Stimulated activated CD4-positive, alpha-beta T cell treated with anti-CD3 and anti-CD28 coated beads, Interleukin-15, amount 100 ng/mL, for 48 hours (primary cell): ENCODE data around the gene RNU4-1.

Experiments
- DNase-seq, 2 donors: peaks; one replicate each; pipeline ENCODE4 v3.0.0-alpha.2; 2020; ENCODE audit warnings: low read depth in 2 of 2

The RNU4-1 gene

DNA sequence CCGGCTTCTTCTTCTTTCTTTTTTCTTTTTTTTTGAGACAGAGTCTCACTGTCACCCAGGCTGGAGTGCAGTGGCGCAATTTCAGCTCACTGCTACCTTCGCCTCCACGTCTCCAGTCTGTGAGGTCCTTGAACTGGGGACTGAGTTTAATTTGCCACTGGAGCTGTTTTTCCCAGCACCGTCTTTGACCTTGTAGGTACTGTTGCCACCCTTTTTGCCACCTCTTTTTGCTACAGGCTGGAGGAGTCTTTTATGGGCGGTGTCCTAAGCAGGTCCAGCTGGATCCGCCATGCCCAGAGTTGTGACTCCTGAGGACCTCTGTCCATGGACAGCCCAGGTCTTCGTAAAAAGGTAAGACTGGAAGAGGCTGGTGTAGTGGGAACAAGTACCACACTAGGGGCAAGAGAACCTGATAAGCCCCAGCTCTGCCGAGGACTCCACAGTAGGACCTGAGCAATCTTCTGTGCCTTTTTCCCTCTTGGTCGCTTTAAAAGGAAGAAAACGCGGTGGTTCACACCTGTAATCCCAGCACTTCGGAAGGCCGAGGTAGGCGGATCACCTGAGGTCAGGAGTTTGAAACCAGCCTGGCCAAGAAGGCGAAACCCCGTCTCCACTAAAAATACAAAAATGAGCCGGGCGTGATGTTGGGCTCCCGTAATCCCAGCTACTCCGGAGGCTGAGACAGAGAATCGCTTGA lies 2.3 kb downstream of the RNU4-1 start:
- peak in 1 of 2 donors; percentile 36 for DNase-seq

GRCh38 chr12:120287491-120287890 lies 5.5 kb downstream of the RNU4-1 start:
- no peak for DNase-seq

- DNase-seq = no peak
These were observed 6.1 kb downstream of the RNU4-1 start for GRCh38 chr12:120286768-120287490.

- no peak for DNase-seq
These were observed 8.7 kb downstream of the RNU4-1 start for GRCh38 chr12:120284381-120284780.

DNA sequence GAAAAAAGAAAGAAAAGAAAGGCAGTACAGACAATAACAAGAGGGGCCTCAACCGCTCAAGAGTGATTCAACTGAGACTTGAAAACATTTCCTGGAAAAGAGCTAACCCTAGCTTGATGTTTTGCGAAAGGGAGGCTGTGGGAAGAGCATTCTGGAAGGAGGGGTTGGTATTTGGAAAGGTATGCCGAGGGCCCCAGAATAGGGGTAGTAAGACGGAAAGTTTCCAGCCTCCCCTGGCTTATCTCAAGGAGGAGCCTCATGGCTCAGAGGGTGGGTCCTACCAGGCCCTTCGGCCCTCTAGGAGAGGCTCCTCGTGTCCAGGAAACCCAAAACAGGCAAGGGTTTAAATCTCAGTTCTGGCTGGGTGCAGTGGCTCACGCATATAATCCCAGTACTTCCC lies 9.7 kb downstream of the RNU4-1 start:
- DNase-seq = no peak

DNA sequence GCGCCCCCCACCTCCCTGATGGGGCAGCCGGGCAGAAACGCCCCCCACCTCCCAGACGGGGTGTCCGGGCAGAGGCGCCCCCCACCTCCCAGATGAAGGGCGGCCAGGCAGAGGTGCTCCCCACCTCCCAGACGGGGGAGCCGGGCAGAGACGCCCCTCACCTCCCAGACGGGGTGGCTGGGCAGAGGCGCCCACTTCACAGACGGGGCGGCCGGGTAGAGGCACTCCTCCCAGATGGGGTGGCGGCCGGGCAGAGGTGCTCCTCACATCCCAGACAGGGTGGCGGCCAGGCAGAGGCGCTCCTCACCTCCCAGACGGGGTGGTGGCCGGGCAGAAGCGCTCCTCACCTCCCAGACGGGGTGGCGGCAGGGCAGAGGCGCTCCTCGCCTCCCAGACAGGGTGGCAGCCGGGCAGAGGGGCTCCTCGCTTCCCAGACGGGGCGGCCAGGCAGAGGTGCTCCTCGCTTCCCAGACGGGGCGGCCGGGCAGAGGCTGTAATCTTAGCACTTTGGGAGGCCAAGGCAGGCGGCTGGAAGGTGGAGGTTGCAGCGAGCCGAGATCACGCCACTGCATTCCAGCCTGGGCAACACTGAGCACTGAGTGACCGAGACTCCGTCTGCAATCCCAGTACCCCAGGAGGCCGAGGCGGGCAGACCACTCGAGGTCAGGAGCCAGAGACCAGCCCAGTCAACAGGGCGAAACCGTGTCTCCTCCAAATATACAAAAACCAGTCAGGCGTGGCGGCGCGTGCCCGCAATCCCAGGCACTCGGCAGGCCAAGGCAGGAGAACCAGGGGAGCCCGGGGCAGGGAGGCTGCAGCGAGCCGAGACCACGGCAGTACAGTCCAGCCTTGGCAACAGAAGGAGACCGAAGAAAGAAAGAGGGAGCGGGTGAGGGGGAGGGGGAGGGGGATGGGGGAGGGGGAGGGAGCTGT lies 14.6 kb downstream of the RNU4-1 start:
- DNase-seq = no peak

- no peak for DNase-seq
These were observed 16.3 kb downstream of the RNU4-1 start for GRCh38 chr12:120276734-120277133.

DNA sequence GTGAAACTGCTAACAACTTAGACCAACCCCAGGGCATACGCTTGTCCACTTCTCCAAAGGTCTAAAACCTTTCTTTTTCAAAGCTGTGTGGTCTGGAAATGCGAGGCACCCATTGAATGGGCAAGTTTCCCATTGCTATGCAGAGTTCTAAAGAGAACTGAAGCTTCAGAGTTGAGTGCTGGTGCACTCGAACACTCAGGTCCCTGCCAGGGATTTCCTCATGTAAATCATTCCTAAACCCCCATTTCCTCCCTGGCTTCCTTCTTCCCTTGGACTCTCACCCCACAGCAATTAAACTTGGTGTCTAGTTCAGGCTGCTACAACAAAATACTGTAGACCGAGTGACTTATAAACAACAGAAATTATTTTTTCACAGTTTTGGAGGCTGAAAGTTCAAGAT lies 25.3 kb downstream of the RNU4-1 start:
- no peak for DNase-seq

GRCh38 chr12:120266180-120266870 lies 26.7 kb downstream of the RNU4-1 start:
- no peak for DNase-seq

DNA sequence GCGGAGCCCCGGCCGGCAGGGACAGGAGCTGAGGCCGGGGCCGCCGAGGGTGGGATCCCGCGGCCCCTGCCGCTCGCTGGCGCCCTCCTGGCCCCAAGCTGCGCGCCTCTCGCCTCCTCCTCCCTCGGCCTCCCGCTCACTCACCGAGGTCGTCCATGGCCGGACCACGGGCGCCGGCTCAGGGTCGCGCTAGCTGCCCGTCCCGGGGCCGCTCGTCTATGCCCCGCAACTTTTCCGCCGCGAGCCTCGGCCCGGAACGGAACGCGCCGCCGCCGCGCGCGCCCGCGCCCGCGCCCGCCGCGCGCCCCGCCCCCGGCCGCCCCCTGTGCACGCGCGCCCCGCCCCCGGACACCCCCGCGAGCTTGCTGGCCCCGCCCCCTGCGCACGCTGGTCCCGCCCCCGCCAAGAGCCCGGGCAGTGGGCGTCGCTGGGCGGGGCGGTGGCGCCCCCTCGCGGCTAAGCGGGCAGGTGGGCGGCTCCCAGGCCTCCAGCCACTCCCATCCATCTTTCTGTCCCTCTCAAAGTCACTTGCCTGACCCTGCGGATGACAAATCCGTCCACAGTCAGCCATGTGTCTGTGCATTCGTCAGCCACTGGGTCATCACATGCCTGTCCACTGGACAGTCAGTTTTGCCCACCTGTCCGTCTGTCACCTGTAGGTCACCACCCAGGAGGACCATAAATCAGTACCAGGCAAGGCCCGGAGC lies 27.4 kb downstream of the RNU4-1 start, which contains the start of gene PXN:
PXN (minus strand) TSS at position 258 of the 707 bp plus-strand sequence; CDS start at position 157, 101 bp downstream.
- DNase-seq = peak; percentile 76 to 87

DNA sequence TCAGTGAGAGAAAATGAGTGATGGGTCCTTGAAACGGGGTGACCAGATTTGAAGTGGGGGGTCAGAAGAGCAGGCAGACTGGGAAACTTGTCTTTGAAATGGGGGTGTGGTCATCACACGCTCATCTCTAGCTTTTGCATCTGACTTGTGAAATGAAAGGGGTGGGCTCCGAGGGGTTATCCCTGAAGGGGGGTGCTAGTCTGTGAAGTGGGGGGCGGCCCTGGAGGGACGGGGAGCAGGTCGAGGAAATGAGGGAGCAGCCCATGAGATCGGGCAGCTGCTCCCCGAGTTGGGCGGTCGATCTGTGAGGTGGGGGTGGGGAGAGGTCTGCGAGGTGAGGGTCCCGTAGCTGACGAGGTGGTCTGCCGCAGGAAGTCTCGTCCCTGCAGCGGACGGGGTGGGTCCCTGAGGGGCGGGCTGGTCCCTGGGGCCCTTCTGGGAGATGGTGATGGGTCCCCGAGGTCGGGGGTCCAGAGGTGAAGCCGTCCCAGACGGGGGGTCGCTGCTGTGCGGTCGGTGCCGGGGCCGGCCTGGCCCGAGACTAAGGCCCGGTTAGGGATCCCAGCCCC lies 28.0 kb downstream of the RNU4-1 start:
- no peak for DNase-seq

GRCh38 chr12:120264086-120264903 lies 28.7 kb downstream of the RNU4-1 start:
- no peak for DNase-seq

- DNase-seq = no peak
These were observed 29.3 kb downstream of the RNU4-1 start for GRCh38 chr12:120263748-120264085.

DNA sequence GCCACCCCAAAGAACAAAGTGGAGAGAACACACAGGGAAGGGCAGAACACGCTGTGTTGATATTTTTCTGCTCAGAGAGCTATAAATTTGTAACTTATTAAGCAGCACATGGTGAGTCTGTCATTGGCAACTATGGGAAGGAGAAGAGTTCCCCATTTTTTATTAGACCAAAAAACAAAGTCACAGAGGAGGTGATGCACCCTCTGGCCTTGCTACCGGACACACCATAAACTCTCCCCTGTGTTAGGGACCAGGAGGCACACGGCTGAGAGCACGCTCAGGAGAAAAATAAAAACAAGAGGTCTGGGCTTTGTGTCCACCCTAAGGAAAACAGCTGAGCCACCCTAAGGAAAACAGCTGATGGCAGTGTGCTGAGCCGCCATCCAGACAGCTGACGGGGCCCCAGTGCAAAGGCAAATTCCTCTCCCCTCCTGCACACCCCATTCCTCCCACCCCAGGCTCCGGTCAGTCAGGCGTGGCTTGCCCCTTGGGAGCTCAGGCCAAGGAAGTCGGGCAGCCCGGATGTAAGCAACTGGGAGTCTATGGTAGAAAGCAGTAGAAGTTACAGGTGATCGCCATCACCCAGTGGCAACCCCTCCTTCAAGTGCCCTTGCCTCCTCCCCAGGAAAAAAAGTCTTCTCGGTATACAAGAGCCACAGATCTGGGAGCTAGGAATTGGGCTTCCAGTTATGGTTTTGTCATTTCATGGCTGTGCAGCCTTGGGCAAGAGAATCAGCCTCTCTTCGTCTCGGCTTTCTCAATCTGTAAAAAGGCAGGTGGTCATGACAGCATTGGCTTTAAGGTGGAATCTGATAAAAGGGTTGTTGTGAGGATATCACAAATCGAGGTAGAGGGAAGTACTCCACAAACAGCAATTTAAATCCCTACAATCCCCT lies 29.9 kb downstream of the RNU4-1 start:
- DNase-seq = no peak

- DNase-seq = no peak
These were observed 30.8 kb downstream of the RNU4-1 start for GRCh38 chr12:120261951-120262851.

GRCh38 chr12:120260607-120261006 lies 32.4 kb downstream of the RNU4-1 start:
- no peak for DNase-seq

- DNase-seq = no peak
These were observed 33.4 kb downstream of the RNU4-1 start for GRCh38 chr12:120259418-120260202.
